ENCODE results near the gene LRBA.

GRCh38 chr4:151052785-151053184, 37.7 kb upstream of the LRBA start:
- TF ChIP-seq POLR2A (IDR thresholded peaks at IDR 0.05) (no peak), CTCF (IDR thresholded peaks at IDR 0.05) (no peak)

Measured in testis (tissue), 2 donors.